Adrenal gland (tissue), 5 donors: Measurements from ENCODE around the gene KLHL25.

Experiments used
- POLR2A ChIP-seq, 2 donors: fragments of 450-650 bp; IDR thresholded peaks; one replicate each; pipeline ENCODE4 v1.6.1; 2017; ENCODE audit warnings: antibody characterized with exemption in 2 of 2, mild to moderate bottlenecking in 2 of 2, moderate library complexity in 1 of 2
- TF ChIP-seq, protein P1 (sequence below), 6 experiments: fragments of 450-650 bp in 4 of 6; fragments of 200-600 bp in 2 of 6; sonication (generic) in 1 of 6; IDR thresholded peaks; 1 replicate in 5 of 6; 2 replicates in 1 of 6; pipeline versions ENCODE4 v1.5.1 to v1.8.0; 2016 to 2021; ENCODE audit warnings: antibody characterized with exemption in 6 of 6, mild to moderate bottlenecking in 2 of 6, moderate library complexity in 1 of 6
- donor health status: DM: no; HTN: no; CAD: no.

DNA sequence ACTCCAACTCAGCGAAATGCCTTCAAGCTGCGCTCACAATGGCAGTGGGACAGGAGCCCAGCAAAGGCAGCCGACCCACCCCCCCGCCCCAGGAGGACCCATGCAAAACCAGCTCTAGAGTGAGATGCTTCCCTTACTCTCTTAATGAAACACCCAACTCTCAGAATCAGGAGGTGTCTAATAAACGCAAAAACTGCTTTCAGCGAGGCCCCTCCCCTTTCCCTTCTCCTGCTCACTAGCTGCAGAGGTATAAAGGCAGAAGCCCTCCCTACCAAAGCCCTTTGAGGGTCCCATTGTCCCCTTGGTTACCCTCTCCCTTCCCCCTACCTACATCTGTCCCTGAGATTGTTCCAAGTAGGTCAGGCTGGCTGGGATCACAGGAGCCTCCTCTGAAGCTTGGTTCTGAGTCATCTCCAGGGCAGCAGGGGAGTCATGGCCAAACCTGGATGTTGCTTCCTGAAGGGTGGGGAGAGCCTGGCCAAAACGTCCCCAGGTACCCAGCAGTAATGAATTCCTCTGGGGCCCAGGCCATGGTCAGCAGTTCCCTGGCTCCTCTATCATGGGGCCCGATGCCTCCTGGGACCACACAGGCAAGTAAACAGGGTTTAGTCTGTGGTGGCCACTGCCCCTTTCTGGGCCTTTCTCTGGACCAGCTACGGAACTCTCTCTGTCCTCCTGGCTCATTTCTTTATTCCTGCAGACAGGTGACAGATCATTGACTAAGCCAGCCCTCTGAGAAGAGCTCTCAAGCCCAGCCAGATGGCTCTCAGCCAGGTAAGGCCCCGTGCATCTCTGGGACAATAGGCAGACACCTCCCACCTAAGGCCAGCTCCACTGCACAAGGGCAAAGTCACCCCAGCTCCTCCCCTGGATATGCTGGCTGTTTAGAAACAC is 8.6 kb downstream of the KLHL25 start:
- TF ChIP-seq, protein P1, sequence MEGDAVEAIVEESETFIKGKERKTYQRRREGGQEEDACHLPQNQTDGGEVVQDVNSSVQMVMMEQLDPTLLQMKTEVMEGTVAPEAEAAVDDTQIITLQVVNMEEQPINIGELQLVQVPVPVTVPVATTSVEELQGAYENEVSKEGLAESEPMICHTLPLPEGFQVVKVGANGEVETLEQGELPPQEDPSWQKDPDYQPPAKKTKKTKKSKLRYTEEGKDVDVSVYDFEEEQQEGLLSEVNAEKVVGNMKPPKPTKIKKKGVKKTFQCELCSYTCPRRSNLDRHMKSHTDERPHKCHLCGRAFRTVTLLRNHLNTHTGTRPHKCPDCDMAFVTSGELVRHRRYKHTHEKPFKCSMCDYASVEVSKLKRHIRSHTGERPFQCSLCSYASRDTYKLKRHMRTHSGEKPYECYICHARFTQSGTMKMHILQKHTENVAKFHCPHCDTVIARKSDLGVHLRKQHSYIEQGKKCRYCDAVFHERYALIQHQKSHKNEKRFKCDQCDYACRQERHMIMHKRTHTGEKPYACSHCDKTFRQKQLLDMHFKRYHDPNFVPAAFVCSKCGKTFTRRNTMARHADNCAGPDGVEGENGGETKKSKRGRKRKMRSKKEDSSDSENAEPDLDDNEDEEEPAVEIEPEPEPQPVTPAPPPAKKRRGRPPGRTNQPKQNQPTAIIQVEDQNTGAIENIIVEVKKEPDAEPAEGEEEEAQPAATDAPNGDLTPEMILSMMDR (IDR thresholded peaks at IDR 0.05), result no peak
- TF ChIP-seq POLR2A (IDR thresholded peaks at IDR 0.05), result no peak
